Panc1 (cell line): ENCODE results near the gene AS3MT. TPM values are rescaled to one million over a fixed set of nuclear protein-coding genes. Genes with fewer than 3 reads are reported as not detected.
"Not testable (repeated sequence)": the region's sequence is repeated elsewhere in the genome, so short reads cannot be mapped to it uniquely, and the experiment has no call there.

Experiments used
- ATAC-seq: fragments of 200-7000 bp; cut with Tn5 transposase; 2 replicates; pipeline ENCODE4 v1.9.1; 2020; ENCODE audit warnings: mild to moderate bottlenecking, moderate library complexity
- BruUV-seq: library from RNA; stranded (reverse); fragments of 400-500 nt; replicated peaks from 2 replicates; lab custom pipeline; 2021; lab: Mats Ljungman, UMichigan
- CTCF ChIA-PET: fragments of 300-600 bp; sonication (Branson Sonifier 250); formaldehyde crosslinking; loops from one replicate; lab custom pipeline; 2022; ENCODE audit warnings: antibody characterized with exemption; lab: Charles Lee
- POLR2A ChIA-PET: fragments of 300-600 bp; sonication (Branson Sonifier 250); formaldehyde crosslinking; loops from one replicate; lab custom pipeline; 2022; ENCODE audit warnings: antibody characterized with exemption; lab: Charles Lee
- DNase-seq: peaks from one replicate; pipeline ENCODE4 v3.0.0-alpha.2; 2010; ENCODE audit warnings: low read depth, low spot score
- H3K27ac ChIP-seq: 2 replicates; pipeline ENCODE4 v1.5.1; 2011; ENCODE audit warnings: mild to moderate bottlenecking, low read length, inconsistent platforms
- H3K27me3 ChIP-seq: fragments of 200-500 bp; sonication (Bioruptor generic); 2 replicates; pipeline ENCODE4 v1.6.0; 2014; ENCODE audit warnings: low read length, inconsistent platforms; ENCODE audit not compliant: control insufficient read depth, insufficient read depth
- H3K36me3 ChIP-seq: fragments of 200-500 bp; sonication (Bioruptor generic); 2 replicates; pipeline ENCODE4 v1.5.1; 2014; ENCODE audit warnings: inconsistent platforms, mild to moderate bottlenecking, low read length, moderate library complexity; ENCODE audit not compliant: control insufficient read depth, insufficient read depth
- H3K4me1 ChIP-seq: 2 replicates; pipeline ENCODE4 v1.5.1; 2011; ENCODE audit warnings: inconsistent platforms, mild to moderate bottlenecking, low read length, moderate library complexity; ENCODE audit not compliant: control insufficient read depth, insufficient read depth
- H3K4me3 ChIP-seq, 2 experiments: 2 replicates each; pipeline ENCODE4 v1.5.1; 2011 to 2012; ENCODE audit warnings: low read depth in 2 of 2, low read length in 2 of 2, mild to moderate bottlenecking in 2 of 2, inconsistent platforms in 1 of 2, moderate library complexity in 1 of 2
- H3K9me3 ChIP-seq: fragments of 200-500 bp; sonication (Bioruptor generic); 2 replicates; pipeline ENCODE4 v1.5.1; 2014; ENCODE audit warnings: low read depth, mild to moderate bottlenecking, inconsistent platforms, low read length, moderate library complexity; ENCODE audit not compliant: control insufficient read depth, insufficient read depth
- POLR2AphosphoS5 ChIP-seq: IDR thresholded peaks from 2 replicates; pipeline ENCODE4 v1.6.1; 2012; ENCODE audit warnings: mild to moderate bottlenecking, low read depth, low read length, moderate library complexity
- SIN3A ChIP-seq: IDR thresholded peaks from 2 replicates; pipeline ENCODE4 v1.6.1; 2012; ENCODE audit warnings: low read depth, mild to moderate bottlenecking, low read length, moderate library complexity, borderline replicate concordance; ENCODE audit not compliant: insufficient read depth
- in situ Hi-C: cut with HindIII; loops from 2 replicates; pipeline ENCODE4 v1.10.0; 2016; ENCODE audit warnings: low sequenced_read_pairs, low pct_unique_long_range_greater_than_20kb
- intact Hi-C: fragments of 100-400 bp; cut with micrococcal nuclease; formaldehyde crosslinking; loops from one replicate; pipeline ENCODE4 v1.10.0; 2022; ENCODE audit not compliant: unreplicated experiment
- total RNA-seq: library from RNA; stranded (reverse); gene quantifications from one replicate; pipeline ENCODE4 v1.2.1, GENCODE V29; 2021; ENCODE audit not compliant: unreplicated experiment
- TF ChIP-seq, protein P1 (sequence below): fragments of 450-650 bp; IDR thresholded peaks from 2 replicates; pipeline ENCODE4 v1.5.1; 2017; ENCODE audit warnings: mild to moderate bottlenecking
- TF ChIP-seq, protein P2 (sequence below), 2 experiments: IDR thresholded peaks; 2 replicates each; pipeline ENCODE4 v1.6.1; 2011 to 2012; ENCODE audit warnings: low read depth in 2 of 2, control low read depth in 1 of 2, low read length in 1 of 2, mild to moderate bottlenecking in 1 of 2, moderate library complexity in 1 of 2; ENCODE audit not compliant: insufficient read depth in 1 of 2

Gene AS3MT
- total RNA-seq, 1 experiment from 2014 or later = 4.0 TPM

DNA sequence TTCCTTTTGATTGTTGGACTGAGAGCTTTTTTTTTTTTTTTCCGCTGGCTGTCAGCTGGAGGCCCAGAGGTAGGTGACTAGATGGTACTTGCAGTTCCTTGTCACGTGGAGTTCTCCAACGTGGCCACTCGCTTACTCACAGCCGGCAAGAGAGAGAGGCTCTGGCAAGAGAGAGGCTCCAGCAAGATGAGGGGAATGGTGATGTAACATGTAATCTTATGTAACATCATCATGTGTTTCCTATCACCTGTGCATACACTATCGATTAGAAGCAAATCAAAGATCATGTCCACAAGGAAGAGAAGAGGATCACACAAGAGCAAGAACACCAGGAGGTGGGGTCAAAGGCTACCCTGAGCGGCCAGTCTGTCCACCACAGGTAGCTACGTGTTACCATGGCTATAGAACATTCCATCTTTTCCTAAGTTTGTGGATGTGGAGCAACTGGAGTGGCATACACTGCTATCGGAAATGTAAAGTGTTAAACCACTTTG is 19.2 kb upstream of the AS3MT start:
- intact Hi-C loops (no loop called here), in situ Hi-C loops (no loop called here)
- POLR2A ChIA-PET = no interaction called here
- Histone ChIP-seq H3K4me1 (peaks cover 2% of the 10 kb centered on the region; the same call in 1 of the 2 replicates), H3K4me3 (no peak overlapping the region), H3K36me3 (no peaks in the 10 kb centered on the region), H3K9me3 (no peaks in the 10 kb centered on the region), H3K27me3 (no peaks in the 10 kb centered on the region), H3K27ac (no peak overlapping the region)
- TF ChIP-seq POLR2AphosphoS5 (no peak), SIN3A (no peak)
- TF ChIP-seq, protein P1, sequence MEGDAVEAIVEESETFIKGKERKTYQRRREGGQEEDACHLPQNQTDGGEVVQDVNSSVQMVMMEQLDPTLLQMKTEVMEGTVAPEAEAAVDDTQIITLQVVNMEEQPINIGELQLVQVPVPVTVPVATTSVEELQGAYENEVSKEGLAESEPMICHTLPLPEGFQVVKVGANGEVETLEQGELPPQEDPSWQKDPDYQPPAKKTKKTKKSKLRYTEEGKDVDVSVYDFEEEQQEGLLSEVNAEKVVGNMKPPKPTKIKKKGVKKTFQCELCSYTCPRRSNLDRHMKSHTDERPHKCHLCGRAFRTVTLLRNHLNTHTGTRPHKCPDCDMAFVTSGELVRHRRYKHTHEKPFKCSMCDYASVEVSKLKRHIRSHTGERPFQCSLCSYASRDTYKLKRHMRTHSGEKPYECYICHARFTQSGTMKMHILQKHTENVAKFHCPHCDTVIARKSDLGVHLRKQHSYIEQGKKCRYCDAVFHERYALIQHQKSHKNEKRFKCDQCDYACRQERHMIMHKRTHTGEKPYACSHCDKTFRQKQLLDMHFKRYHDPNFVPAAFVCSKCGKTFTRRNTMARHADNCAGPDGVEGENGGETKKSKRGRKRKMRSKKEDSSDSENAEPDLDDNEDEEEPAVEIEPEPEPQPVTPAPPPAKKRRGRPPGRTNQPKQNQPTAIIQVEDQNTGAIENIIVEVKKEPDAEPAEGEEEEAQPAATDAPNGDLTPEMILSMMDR = no peak
- TF ChIP-seq, protein P2, sequence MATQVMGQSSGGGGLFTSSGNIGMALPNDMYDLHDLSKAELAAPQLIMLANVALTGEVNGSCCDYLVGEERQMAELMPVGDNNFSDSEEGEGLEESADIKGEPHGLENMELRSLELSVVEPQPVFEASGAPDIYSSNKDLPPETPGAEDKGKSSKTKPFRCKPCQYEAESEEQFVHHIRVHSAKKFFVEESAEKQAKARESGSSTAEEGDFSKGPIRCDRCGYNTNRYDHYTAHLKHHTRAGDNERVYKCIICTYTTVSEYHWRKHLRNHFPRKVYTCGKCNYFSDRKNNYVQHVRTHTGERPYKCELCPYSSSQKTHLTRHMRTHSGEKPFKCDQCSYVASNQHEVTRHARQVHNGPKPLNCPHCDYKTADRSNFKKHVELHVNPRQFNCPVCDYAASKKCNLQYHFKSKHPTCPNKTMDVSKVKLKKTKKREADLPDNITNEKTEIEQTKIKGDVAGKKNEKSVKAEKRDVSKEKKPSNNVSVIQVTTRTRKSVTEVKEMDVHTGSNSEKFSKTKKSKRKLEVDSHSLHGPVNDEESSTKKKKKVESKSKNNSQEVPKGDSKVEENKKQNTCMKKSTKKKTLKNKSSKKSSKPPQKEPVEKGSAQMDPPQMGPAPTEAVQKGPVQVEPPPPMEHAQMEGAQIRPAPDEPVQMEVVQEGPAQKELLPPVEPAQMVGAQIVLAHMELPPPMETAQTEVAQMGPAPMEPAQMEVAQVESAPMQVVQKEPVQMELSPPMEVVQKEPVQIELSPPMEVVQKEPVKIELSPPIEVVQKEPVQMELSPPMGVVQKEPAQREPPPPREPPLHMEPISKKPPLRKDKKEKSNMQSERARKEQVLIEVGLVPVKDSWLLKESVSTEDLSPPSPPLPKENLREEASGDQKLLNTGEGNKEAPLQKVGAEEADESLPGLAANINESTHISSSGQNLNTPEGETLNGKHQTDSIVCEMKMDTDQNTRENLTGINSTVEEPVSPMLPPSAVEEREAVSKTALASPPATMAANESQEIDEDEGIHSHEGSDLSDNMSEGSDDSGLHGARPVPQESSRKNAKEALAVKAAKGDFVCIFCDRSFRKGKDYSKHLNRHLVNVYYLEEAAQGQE (IDR thresholded peaks at IDR 0.05; ENCODE audit: insufficient read depth in 1 of 2, low read depth in 2 of 2, low read length in 1 of 2) = no peak
- no TSS peak for BruUV-seq
- no peak for DNase-seq
- CTCF ChIA-PET = interaction anchor here (1.1 kb wide), 1 partner anchor 50 kb away, joined by 4 read pairs; no protein-coding TSS in a partner anchor
- ATAC-seq = no peak

DNA sequence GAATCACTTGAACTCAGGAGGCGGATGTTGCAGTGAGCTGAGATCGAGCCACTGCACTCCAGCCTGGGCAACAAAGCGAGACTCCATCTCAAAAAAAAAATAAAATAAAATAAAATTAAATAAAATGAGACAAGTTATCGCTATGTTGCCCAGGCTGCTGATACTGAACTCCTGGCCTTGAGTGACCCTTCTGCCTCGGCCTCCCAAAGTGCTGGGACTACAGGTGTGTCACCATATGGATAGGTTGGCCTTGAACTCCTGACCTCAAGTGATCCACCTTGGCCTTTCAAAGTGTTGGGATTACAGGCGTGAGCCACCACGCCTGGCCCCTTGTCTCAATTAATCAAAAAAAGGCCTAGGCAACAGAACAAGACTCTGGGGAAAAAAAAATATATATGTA is 16.0 kb upstream of the AS3MT start:
- H3K27ac ChIP-seq, in situ Hi-C loops, H3K9me3 ChIP-seq, ATAC-seq, H3K4me3 ChIP-seq, H3K27me3 ChIP-seq, CTCF ChIA-PET, H3K36me3 ChIP-seq, DNase-seq, intact Hi-C loops, POLR2A ChIA-PET, BruUV-seq: not testable (repeated sequence)
- H3K4me1 ChIP-seq = peaks cover 13% of the 10 kb centered on the region; the same call in 1 of the 2 replicates

DNA sequence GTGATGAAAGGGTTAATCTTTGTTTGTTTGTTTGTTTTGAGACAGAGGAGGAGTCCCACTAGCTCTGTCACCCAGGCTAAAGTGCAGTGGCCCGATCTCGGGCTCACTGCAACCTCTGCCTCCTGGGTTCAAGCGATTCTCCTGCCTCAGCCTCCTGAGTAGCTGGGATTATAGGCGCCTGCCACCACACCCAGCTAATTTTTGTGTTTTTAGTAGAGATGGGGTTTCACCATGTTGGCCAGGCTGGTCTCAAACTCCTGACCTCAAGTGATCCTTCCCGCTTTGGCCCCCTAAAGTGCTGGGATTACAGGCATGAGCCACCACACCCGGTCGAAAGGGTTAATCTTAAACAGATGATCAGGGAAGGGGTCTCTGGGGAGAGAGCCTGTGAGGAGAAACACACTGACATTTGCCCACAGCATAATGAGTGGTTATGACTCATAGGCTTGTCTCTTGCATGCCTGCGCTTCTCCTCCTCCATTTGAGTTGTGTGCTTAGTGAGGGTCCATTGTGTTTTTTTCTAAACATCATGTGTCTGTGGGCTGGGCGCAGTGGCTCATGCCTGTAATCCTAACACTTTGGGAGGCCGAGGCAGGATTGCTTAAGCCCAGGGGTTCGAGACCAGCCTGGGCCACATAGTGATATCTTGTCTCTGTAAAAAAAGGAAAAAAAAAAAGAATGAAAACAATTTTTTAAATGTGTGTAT is 13.4 kb upstream of the AS3MT start:
- H3K27me3 ChIP-seq, H3K27ac ChIP-seq, ATAC-seq, H3K4me3 ChIP-seq, CTCF ChIA-PET, DNase-seq, intact Hi-C loops, BruUV-seq, H3K9me3 ChIP-seq, H3K36me3 ChIP-seq, in situ Hi-C loops: not testable (repeated sequence)
- H3K4me1 ChIP-seq = peaks cover 13% of the 10 kb centered on the region; the same call in 1 of the 2 replicates
- POLR2A ChIA-PET = interaction anchor here (0.6 to 0.7 kb wide), 2 partner anchors 63 to 91 kb away, joined by 3 to 4 read pairs; no protein-coding TSS in a partner anchor
